GM18870 (cell line): ENCODE measurements around the gene TRIM41.
"Not testable (repeated sequence)": the region's sequence is repeated elsewhere in the genome, so short reads cannot be mapped to it uniquely, and the experiment has no call there.

Experiments
- ATAC-seq: cut with Tn5 transposase; IDR thresholded peaks from one replicate; pipeline ENCODE4 v1.9.1; 2021; ENCODE audit warnings: moderate library complexity; ENCODE audit not compliant: unreplicated experiment

TRIM41 gene

DNA sequence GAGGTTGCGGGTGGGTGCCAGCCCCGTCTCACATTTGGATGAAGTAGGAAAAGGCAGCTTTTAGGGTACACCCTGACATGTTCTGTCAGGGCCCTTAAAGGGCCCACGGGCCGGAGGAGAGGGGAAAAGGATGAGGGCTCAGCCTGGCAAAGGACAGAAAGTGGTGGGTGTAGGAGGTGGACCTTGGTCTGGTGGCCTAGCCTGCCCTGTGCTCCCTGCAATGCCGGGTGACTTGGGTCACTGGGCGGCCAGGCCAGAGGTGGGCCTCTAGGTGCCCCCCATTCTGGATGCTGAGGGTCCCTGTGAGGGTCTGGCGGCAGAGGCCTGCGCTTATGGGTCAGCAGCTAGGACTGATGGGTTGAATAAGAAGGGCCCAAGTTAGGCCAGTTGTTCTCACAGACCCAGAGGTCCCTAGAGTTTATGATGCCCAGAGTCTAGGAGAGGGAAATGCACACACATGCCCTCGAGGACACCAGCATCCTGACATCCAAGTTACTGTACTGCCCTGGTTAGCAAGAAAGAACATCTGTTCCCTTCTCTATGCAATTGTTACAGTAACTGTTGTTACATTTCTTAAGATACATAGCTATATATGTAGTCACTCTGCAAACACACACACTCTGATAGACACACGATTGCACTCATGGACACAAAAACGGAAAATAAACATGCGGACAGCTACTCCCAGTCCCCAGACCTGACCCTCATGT, 30.6 kb upstream of the TRIM41 start:
- ATAC-seq, result no peak

DNA sequence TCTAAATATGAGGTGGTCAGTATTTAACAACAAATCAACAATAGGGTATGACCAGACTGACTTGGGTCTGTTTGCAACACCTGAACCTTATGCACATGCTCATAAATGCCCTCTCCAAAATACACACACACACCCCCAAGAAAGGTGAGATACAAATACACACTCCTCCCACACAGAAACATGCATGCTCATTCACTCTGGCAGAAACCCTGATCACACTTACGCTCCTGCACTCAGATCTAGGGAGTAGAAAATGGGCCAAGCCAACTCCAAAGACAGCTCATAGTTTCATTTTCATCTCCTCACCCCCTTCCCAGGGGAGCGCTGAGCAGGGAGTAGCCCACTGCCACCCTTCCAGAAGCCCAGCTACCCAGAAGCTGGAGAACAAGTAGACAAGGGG, 29.4 kb upstream of the TRIM41 start:
- ATAC-seq, result no peak

DNA sequence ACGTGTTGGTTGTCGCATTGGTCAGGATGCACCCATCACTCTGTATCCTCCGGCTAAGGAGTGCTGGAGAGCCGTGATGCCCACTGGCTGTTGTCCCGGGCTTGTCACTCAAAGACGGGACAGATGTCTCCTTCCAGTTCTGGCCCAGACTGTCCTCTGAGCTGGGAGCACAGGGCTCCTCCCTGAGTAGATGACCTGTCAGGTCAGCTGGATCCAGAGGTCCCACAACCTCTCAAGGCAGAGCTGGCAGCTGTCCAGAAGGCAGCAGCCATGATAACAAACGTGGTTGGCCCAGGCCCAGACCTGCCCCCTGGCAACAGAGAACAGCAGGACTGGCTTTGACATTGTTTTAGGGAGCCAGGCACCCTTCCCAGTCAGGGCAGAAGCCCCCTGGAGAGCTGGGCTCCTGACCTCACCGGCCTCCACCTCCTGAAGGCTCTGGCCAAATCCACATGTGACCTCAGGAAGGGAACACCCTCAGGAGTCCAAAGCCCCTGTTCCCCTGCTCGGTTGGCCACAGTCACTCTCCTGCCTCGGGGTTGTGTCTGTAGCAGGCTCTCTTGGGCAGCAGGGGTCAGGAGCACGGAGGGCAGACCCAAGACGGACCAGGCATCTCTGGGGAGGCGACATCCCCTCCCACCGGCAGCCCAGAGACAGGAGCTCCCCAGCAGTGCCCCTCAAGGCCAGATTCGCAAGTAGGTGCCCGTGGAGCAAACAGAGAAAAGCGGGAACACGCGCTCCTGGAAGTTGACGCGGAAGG, 28.4 kb upstream of the TRIM41 start:
- no peak for ATAC-seq

DNA sequence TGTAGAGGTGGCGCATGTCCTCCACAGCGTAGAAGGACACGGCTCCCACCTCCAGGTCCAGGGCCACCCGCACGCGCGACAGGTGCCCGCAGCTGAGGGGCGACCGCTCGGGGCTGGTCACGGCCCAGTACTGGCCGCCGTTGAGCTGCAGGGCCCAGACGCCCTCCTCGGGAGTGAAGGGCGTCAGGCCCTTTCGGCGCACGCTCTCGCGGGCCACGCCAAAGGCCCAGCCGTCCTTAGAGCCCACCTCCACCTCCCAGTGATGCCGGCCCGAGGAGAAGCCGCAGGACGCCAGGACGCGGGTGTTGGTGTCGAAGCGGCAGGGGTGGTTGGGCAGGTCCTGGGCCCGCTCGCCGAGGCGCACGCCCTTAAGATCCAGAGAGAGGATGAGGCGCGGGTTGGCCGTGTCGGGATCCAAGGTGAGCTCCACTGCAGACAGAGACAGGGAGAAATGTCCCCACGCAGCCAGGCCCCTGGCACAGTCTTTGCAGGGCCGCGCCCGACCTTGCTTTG, 27.8 kb upstream of the TRIM41 start:
- ATAC-seq, result no peak

DNA sequence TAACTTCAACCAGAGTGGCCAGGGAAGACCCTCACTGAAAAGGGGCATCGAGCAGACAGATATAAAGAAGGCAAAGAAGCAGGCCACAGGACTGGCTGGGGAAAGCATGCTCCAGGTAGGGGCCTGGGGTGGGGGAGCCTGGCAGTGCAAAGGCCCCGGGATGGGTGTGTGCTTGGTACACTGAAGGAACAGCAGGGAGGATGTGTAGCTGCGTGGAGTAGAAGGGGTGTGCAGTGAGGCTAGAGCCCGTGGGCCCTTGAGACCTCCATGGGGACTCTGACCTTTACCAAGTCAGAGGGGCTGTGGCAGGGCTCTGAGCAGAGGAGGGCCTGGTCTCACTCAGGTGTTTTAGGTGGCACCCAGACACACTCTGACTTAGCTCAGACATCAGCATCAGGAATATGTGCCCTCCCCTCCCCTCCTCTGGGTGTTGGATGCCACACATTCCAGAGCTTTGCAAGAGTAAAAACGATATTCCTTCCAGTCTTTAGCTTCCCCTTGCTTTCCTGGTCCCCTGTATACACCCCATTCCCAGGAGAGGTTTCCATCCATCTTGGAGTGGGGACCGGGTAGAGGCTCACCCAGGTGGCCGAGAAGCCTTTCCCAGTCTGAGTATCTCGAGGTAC, 25.6 kb upstream of the TRIM41 start:
- no peak for ATAC-seq

DNA sequence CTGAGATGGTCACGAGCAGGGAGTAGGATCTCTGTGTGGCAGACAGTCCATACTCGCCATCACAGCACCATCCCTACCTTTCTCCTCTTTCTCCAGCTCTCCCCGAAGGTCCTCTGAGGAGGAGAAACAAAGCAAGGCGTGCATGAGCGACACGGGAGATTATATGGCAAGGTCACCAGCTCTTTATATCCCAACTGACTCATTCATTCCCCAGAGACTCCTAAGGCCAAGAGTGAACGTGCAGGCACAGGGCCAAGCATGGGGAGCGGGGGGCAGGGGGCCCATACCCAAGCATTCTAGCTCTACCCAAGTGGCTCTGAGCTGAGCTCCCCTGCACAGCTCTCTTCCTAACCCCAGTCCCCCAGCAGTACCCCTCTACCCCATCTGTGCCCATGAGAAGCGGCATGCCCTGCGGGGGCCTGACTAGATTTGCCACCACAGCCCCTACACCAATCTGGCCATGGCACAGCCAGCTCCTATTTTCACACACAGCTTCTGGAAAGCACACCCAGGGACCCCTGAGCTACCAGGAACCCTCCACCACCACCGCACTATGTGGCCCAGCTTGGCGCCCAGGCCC, 24.9 kb upstream of the TRIM41 start:
- no peak for ATAC-seq

DNA sequence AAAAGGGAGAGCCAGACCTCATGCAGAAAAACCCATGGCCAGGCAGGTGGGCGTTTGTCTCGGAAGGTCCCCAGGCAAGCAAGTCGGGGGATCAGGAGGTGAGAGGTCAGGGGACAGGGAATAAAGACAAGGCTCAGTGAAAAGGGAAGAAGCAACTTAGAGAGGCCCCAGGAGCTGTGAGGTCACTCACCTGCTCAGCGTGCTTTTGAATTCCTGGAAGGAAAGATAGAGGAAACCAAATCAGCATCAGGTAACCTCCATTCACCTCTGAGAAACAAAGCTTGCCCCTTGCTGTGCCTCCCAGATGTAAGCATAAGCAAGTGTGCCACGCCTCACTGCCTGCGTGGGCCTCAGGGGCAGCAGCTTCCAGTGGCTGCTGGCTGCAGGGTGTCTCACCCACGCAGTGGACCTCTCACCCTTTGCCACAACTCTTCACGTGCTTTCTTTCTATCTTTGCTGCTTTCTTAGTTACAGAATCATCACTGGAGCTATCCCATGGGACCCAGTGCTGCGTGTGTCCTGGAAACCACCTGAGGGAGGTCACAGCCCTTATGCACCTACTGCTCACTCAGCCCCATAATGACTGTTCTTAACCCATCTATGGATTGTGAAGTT, 24.1 kb upstream of the TRIM41 start:
- peak; percentile 76 for ATAC-seq

DNA sequence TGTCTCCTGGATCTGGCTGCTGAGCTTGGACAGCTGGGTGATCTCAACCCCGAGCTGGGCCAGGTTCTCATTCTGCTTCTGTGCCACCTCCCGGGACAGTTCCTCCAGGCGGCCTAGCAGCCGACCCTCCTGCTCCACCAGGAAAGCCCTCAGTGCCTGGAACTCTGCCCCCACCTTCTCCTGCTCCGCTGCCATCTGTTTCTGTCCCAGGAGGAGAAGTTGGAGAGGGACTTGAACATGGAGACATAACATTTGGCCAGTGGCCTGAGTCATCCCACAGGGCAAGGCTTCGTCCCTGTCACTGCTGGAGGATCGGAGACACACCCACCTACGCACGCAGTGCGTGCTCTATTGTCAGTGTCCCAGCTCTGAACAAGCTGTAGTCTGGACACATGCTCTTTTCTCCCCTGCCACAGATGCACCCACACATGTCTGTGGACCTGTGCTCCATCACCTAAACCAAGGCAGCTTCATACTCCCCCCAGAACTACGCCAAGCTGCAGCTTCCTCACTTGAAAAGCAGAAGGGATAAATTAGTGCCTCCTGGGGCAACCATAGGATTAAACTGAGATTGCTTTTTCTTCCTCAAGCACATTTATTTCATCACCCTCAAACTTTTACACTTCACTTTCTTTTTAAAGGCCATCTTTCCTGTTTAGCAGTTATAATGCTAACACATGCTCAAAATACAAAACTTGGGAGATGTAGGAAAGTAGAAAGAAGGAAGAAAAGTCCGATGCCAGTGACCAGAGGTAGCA, 23.0 kb upstream of the TRIM41 start:
- no peak for ATAC-seq

DNA sequence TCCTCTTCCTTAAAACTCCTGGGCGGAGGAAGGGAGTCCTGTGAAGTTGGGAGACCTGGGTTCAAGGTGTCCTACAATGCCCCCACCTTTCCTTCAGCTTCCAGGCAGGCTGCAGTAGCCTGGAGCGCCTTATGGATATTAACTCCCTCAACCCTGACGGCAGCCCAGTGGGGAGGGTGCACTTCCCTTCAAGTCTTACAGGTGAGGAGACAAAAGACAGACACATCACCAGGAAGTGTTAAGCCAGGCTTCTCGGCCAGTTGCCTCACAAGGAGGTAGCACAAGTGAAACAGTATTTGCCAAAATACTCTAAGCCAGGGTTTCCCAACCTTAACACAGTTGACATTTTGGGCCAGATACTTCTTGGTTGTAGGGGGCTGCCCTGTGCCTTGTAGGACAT, 22.3 kb upstream of the TRIM41 start:
- ATAC-seq, result no peak

DNA sequence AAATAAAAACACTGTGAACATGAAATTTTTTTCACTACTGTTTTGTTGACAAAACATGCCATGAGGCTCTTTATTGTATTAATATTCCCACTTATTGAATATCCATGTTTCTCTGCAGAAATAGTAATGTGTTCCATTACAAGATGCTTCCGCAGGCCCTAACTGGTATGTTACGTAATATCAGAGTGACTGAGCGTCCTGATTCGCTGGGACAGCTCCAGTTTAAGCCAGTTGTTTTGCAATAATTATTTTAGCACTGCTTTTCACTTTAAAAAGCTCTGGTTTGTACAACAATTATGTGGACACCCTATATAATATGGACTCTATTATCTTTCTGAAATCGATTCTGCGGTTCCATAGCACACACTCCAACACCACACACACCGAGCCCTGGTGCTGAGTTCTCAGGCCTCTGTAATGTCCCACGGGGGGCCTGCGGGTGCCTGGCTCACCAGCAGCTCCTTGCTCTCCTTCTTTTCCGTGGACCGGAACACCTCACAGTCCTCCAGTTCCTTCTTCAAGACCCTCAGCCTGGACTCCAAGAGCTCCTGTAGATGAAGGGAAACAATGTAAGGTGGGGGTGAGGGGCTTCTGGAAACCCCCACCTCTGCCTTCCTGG, 19.9 kb upstream of the TRIM41 start:
- ATAC-seq, result no peak

DNA sequence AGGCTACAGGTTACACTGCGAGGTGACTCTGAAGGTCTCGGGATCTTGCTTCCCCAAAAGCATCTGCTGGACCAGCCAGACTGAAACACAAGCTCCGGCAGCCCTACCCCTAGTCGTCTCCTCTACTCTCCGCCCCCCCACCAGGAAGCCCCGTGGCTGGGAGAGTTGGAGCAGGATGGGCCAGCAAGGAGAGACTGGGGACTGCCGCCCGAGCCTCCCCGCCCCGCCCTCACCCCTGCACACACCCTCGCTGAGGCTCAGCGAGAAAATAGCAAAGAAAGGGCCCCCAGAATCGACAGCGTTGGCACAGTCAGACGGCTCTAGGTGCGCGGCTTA, 19.3 kb upstream of the TRIM41 start:
- no peak for ATAC-seq

DNA sequence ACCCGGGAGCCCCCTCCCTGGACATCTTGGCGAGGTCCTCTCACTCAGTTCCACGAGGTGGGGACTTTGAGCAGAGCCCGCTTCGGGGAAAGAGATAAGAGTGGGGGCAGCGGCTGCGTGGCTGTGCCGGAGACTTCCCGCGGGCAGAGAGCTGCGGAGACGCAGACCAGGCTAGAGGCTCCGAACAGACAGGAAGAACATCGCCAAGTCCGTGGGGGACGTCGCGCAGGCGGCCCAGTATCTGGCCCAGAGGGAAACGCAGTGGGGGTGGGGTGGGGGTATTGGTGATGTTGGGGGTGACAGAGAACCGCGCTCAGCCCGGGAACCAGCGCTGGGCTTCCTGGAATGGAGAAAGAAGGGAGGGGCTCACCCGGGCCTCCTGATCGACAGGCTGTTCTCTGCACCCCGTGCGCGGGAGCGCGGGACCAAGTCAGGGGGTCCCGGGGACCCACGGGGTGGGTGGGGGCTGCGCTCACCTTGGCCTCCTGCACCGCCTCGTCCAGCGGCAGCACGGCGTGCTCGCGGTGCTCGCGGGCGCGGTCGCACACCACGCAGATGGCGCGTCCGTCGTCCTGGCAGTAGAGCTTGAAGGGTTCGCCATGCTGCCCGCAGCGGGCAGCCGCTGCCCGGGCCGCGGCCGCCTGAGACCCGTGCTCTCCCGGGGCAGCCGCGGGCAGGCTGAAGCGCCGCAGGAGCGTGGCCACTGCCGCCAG, 18.8 kb upstream of the TRIM41 start:
- ATAC-seq, result no peak

DNA sequence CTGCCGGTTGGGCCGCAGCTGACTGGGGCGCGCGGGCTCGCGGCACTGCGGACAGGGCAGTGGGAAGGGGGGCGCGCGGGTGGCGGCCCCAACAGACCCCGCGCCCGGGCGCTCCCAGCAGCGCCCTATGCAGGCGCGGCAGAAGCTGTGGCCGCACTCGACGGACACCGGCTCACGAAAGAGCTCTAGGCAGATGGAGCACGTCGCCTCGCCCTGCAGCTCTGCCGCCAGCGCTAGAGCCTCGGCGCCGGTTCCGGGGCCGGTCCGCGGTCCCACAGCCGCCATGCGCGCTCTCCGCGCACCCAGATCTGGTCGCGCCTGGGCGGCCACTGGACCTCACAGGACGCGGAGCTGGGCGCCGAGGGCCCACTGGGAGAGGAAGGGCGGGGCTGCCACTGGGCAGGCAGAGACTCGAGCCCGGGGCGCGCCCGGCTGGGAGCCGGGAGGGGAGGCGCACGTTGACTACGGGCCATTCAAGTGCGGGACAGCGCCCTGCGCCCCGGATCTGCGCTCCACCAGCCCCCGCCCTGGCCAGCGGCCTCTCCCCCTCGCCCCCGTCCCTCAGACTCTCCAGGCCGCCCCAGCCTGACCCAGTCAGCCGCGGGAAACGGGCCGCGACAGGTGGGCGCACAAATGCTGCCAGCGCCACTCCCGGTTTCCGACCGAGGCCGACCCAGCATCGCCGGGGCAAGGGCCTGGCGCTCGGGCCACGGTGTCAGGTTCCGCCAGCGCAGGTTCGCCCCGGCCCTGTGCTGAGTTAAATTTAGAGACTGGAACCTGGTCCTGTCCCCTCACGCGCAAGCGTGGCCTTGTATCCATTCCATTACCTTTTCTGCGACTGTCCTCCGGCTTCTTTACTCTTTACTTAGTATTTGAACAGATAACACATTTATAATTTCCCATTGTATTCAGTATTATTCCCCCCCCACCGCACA, 18.0 kb upstream of the TRIM41 start, which contains the start of gene TRIM7:
TRIM7 (minus strand) TSS at position 371 of the 935 bp plus-strand sequence; CDS start at position 285, 86 bp downstream.
- ATAC-seq, result no peak

DNA sequence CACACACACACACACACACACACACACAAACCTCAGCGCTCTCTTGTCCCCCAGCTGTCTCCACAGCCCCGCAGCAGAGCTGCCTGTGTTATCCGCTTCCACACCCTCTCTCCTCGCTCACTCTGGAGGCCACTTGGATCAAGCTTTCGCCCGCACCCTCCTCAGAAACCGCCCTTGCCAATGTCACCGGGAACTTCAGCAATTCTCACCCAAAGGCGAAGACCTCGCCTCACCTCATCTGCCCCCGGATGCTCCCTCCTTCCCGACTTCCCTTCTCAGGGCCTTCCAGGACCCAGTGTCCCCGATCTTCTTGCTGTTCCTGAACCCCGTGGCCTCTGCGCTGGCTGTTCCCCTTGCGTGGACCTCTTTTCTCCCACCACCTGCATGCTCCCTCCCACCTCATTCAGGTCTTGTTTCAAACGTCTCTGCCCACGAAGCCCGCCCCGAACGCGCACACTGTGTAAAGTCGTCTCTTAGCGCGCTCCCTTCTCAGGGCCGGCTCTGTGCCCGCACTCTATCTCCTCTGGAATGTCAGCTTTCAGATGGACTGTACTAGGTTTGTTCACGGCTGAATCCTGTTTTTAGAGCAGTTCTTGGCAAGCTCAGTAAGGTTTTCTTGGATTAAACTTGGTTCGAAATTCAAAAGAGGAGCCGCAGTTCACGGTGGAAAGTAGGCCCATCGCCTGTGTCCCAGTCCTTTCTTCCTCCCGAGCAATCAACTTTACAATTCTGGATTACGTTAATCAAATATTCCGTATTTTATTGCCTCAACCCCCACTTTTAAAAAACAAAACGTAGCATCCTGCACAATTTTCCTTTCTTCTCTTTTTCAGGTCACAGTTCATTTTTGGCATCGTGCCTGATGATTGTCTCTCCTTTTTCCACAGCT, 17.1 kb upstream of the TRIM41 start:
- peak; percentile 10 for ATAC-seq

DNA sequence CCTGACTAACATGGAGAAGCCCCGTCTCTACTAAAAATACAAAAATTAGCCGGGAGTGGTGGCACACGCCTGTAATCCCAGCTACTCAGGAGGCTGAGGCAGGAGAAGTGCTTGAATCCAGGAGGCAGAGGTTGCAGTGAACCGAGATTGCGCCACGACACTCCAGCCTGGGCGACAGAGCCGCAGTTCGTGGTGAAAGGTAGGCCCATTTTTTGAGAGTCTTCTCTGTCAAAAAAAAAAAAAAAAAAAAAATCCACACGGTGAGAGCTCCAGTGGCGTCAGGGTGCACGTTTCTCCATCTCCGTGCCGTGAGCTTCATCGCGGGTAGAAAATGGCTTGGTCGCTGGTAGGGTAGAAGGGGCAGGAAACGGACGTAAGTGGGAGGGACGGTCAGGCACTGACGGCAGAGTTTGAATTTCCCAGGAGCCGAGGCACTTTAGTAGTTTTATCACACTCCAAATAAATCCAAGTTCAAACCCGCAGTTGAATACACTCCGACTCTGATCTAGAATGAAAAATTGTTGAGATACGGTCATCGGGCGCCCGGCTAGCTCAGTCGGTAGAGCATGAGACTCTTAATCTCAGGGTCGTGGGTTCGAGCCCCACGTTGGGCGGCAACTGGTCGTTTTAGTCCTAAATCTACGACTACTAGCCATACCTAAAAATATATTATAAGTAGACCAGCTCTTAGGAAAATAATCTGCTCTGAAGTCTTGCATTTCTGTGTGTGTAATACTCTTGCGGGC, 15.7 kb upstream of the TRIM41 start:
- no peak for ATAC-seq

DNA sequence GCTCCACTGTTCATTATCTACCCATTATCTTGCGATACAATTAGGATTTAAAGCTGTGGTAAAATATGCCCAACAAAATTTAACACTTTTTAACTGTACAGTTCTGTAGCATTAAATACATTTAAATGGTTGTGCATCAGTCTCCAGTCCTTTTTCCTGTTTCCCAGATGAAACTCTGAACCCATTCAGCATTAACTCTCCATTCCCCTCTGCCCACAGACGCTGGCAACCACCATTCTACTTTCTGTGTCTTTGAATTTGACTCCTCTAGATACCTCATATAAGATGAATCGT, 15.2 kb upstream of the TRIM41 start:
- no peak for ATAC-seq

DNA sequence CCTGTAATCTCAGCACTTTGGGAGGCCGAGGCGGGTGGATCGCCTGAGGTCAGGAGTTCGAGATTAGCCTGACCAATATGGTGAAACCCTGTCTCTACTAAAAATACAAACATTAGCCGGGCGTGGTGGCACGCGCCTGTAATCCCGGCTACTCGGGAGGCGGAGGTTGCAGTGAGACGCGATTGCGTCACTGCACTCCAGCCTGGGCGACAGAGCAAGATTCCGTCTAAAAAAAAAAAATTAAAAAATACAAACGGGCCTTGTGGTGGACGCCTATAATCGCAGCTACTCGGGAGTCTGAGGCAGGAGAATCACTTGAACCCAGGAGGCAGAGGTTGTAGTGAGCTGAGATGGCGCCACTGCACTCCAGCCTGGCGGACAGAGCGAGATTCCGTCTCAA, 14.1 kb upstream of the TRIM41 start:
- not testable (repeated sequence) for ATAC-seq
